ENCODE results near the gene NNT. TPM values are rescaled to one million over a fixed set of nuclear protein-coding genes. Genes with fewer than 3 reads are reported as not detected.

NNT gene
- total and polyA plus RNA-seq, 5 donors = 174 to 421 (median 399) TPM

DNA sequence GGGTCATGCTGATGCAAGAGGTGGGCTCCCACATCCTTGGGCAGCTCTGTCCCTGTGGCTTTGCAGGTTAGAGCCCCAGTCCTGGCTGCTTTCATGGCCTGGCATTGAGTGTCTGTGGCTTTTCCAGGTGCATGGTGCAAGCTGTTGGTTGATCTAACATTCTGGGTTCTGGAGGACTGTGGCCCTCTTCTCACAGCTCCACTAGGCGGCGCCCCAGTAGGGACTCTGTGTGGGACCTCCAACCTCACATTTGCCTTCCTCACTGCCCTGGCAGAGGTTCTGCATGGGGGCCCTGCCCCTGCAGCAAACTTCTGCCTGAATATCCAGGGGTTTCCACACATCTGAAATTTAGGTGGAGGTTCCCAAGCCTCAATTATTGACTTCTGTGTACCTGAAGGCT, 150.1 kb downstream of the NNT start:
- Histone ChIP-seq H3K9me3 (ENCODE audit: control insufficient read depth, low read length) (peaks cover 2% of the 10 kb centered on the region), H3K4me1 (ENCODE audit: control insufficient read depth, insufficient read depth, low read length) (no peaks in the 10 kb centered on the region), H3K4me3 (ENCODE audit: low read length) (no peak overlapping the region), H3K27me3 (ENCODE audit: control insufficient read depth, insufficient read depth) (no peaks in the 10 kb centered on the region), H3K27ac (ENCODE audit: low read length) (no peak overlapping the region)
- 84% methylated on average over 2 of the region's 2 CpGs for WGBS
- ATAC-seq (no peak), DNase-seq (no peak)
- intact Hi-C loops (cut with DNase I) = no loop called here

Other genes starting within 250 kb of the NNT start
- gene CCL28, start 190.8 kb upstream of the NNT start, total RNA-seq = 1 to 10 TPM in 3 of 4 donors, under 1 TPM in 1; 0.58 to 2.2 (median 1.7) TPM
- 1.4 TPM for gene CCL28, start 190.8 kb upstream of the NNT start, polyA plus RNA-seq
- 10 to 100 TPM in 1 of 4 donors, 1 to 10 TPM in 3; 6.5 to 12.4 (median 8.1) TPM for gene TMEM267, start 119.3 kb upstream of the NNT start, total RNA-seq
- gene TMEM267, start 119.3 kb upstream of the NNT start, polyA plus RNA-seq = 5.3 TPM
- 1 to 10 TPM in 1 of 4 donors, under 1 TPM in 3; 0.40 to 1.5 (median 0.52) TPM for gene C5orf34, start 88.0 kb upstream of the NNT start, total RNA-seq
- gene C5orf34, start 88.0 kb upstream of the NNT start, polyA plus RNA-seq = 0.41 TPM
- 100 to 1,000 TPM in 2 of 4 donors, 10 to 100 TPM in 2; 84.2 to 108 (median 101) TPM for gene PAIP1, start 46.1 kb upstream of the NNT start, total RNA-seq
- gene PAIP1, start 46.1 kb upstream of the NNT start, polyA plus RNA-seq = 68.4 TPM